Fibroblast of villous mesenchyme (primary cell): ENCODE measurements around the gene NAXE. TPM values are rescaled to one million over a fixed set of nuclear protein-coding genes. Genes with fewer than 3 reads are reported as not detected.
"Not testable (repeated sequence)": the region's sequence is repeated elsewhere in the genome, so short reads cannot be mapped to it uniquely, and the experiment has no call there.

Experiments
- DNase-seq: peaks from one replicate; pipeline ENCODE4 v3.0.0-alpha.2; 2010; ENCODE audit warnings: low read depth
- H3K4me3 ChIP-seq: 2 replicates; pipeline ENCODE4 v1.5.1; 2011; ENCODE audit warnings: low read depth, mild to moderate bottlenecking, low read length
- total RNA-seq: library from RNA; depleted of rRNA; stranded (reverse); fragments of >200 nt; gene quantifications from 2 replicates; pipeline ENCODE4 v1.2.3, GENCODE V29; 2012
- TF ChIP-seq, protein P1 (sequence below): IDR thresholded peaks from 2 replicates; pipeline ENCODE4 v1.5.1; 2012; ENCODE audit warnings: low read depth, mild to moderate bottlenecking, low read length; ENCODE audit not compliant: insufficient read depth

The NAXE gene
- total RNA-seq, 1 donor: 67.8 TPM

DNA sequence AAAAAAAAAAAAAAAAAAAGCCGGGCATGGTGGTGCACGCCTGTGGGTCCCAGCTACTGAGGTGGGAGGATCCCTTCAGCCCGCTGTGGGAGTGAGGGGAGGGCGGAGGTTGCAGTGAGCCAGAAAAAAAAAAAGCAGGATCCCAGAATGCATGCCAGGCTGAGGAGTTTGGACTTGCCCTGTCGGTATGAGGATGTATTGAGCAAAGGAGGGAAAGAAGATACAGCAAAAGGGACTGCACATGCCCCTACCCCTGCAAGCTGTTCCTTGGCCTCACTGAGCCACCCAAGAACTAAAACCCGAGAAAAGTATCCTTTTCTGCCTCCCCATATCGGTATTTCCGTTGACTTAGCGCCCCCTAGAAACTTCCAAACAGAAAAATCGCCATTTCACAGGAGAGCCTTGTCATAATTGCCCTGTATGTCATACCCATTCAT is 11.0 kb downstream of the NAXE start:
- TF ChIP-seq, protein P1, sequence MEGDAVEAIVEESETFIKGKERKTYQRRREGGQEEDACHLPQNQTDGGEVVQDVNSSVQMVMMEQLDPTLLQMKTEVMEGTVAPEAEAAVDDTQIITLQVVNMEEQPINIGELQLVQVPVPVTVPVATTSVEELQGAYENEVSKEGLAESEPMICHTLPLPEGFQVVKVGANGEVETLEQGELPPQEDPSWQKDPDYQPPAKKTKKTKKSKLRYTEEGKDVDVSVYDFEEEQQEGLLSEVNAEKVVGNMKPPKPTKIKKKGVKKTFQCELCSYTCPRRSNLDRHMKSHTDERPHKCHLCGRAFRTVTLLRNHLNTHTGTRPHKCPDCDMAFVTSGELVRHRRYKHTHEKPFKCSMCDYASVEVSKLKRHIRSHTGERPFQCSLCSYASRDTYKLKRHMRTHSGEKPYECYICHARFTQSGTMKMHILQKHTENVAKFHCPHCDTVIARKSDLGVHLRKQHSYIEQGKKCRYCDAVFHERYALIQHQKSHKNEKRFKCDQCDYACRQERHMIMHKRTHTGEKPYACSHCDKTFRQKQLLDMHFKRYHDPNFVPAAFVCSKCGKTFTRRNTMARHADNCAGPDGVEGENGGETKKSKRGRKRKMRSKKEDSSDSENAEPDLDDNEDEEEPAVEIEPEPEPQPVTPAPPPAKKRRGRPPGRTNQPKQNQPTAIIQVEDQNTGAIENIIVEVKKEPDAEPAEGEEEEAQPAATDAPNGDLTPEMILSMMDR: peak; percentile 51
- no peak overlapping the region for H3K4me3 ChIP-seq
- no peak for DNase-seq

DNA sequence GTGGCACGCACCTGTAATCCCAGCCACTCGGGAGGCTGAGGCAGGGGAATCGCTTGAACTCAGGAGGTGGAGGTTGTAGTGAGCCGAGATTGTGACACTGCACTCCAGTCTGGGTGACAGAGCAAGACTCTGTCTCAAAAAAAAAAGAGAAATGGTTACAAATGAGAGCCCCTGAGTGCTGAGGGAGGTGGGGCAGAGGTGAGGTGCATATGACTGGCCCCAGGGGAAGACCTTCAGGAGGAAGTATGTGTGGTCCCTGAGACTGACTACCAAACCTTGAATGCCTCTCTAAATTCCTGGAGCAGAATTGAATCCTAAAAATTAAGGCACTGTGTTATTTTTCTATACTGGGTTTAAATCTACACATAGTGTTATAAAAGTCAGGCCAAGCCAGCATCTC is 15.8 kb downstream of the NAXE start:
- not testable (repeated sequence) for DNase-seq, H3K4me3 ChIP-seq

- TF ChIP-seq, protein P1: peak; percentile 80
- H3K4me3 ChIP-seq: no peak overlapping the region
- peak; percentile 69 for DNase-seq
Measured at GRCh38 chr1:156608036-156608674, 16.6 kb downstream of the NAXE start.

DNA sequence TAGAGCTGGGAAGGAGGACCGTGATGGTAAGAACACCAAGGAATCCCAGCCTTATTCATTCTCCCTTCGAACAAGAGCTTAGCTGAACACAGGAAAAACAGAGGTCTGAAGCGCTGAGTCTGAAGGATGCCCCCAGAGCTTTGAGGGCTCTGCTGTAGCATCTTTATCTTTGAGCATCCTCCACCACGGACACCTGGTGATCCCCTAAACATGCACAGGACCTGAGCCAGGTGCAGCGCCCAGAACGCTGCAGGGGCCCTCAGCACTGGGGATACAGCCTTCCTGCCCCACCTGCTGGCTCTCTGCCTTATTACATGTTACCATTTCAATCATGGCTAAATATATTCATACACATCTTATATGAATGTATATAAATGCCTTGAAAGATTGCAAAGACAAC is 17.4 kb downstream of the NAXE start:
- DNase-seq: no peak
- TF ChIP-seq, protein P1: peak; percentile 62
- H3K4me3 ChIP-seq: no peak overlapping the region

DNA sequence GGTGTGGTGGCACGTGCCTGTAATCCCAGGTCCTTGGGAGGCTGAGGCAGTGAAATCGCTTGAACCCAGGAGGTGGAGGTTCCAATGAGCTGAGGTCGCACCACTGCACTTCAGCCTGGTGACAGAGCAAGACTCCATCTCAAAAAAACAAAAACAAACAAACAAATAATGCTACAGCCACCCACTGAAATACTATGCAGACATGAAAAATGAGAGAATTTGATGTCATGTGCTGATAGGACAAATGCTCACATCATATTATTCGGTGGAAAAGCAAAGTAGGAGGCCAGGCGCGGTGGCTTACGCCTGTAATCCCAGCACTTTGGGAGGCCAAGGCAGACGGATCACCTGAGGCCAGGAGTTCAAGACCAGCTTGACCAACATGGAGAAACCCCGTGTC is 18.5 kb downstream of the NAXE start:
- DNase-seq: not testable (repeated sequence)

GRCh38 chr1:156612666-156613065 is 21.1 kb downstream of the NAXE start:
- DNase-seq: no peak
- TF ChIP-seq, protein P1: no peak
- H3K4me3 ChIP-seq: no peak overlapping the region

More for the DNA sequence above, 18.5 kb downstream of the NAXE start:
- H3K4me3 ChIP-seq: not testable (repeated sequence)

DNA sequence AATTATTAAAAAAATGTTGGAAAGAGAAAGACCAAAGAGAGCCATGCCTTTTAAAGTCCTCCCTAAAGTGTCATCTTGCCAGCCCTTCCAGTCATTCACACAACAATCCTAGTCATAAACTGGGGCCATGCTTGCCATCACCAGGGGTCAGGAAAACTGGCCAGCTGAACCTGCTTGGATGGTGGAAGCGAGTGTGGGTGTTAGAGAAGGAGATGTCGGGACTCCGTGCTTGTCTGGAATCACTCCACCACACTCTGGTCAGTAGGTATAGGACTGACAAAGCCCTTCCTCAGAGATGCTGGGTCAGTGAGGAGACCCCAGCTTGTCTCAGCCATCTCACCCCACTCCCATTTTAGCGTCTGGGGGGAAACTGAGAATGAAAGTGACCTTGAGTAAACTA is 24.4 kb downstream of the NAXE start:
- peak; percentile 45 for DNase-seq
- peak overlapping the region; percentile 21 for H3K4me3 ChIP-seq
- TF ChIP-seq, protein P1: no peak

DNA sequence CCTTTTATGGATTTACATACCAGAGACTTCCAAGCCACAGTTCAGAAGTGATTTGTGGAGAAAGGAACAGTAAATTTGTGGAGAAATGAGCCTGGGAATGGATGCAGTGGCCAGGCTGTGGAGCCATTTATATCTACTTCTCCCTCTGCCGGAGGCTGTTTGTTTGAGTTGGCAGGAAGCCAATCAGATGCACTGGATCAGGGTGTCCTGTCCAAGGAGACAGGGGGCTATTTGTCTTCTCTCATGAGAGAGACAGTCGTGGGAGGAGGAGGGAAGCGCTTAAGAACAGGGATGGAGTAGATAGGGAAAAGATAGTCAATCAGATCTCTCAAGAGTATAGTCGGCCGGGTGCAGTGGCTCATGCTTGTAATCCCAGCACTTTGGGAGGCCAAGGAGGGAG is 24.9 kb downstream of the NAXE start:
- H3K4me3 ChIP-seq: no peak overlapping the region
- DNase-seq: peak; percentile 93
- TF ChIP-seq, protein P1: peak; percentile 20
